Inferior parietal cortex (tissue), 1 donor: ENCODE data around the gene ARHGAP42.
"Not testable (repeated sequence)": the region's sequence is repeated elsewhere in the genome, so short reads cannot be mapped to it uniquely, and the experiment has no call there.

Source experiments
- DNase-seq: peaks from one replicate; pipeline ENCODE4 v3.0.0-alpha.2; 2016; ENCODE audit errors: extremely low spot score

ARHGAP42 gene

GRCh38 chr11:100965346-100965745 is 278.3 kb downstream of the ARHGAP42 start:
- no peak for DNase-seq

GRCh38 chr11:100966366-100966765 is 279.3 kb downstream of the ARHGAP42 start:
- DNase-seq, result no peak

GRCh38 chr11:100969008-100969407 is 281.9 kb downstream of the ARHGAP42 start:
- DNase-seq, result no peak

GRCh38 chr11:100970283-100971164 is 283.4 kb downstream of the ARHGAP42 start:
- no peak for DNase-seq

GRCh38 chr11:100972046-100972445 is 285.0 kb downstream of the ARHGAP42 start:
- no peak for DNase-seq

- no peak for DNase-seq
These were observed 291.4 kb downstream of the ARHGAP42 start for GRCh38 chr11:100978442-100978841.

GRCh38 chr11:100978939-100979338 is 291.9 kb downstream of the ARHGAP42 start:
- DNase-seq, result no peak

- DNase-seq, result no peak
These were observed 293.1 kb downstream of the ARHGAP42 start for GRCh38 chr11:100980156-100980555.

- DNase-seq, result no peak
These were observed 294.2 kb downstream of the ARHGAP42 start for GRCh38 chr11:100981196-100981824.

- DNase-seq, result no peak
These were observed 297.6 kb downstream of the ARHGAP42 start for GRCh38 chr11:100984668-100985067.

GRCh38 chr11:100990931-100991330 is 303.8 kb downstream of the ARHGAP42 start:
- no peak for DNase-seq

GRCh38 chr11:100991541-100991940 is 304.5 kb downstream of the ARHGAP42 start:
- no peak for DNase-seq

- DNase-seq, result no peak
These were observed 307.9 kb downstream of the ARHGAP42 start for GRCh38 chr11:100994966-100995365.

- DNase-seq, result no peak
These were observed 312.7 kb downstream of the ARHGAP42 start for GRCh38 chr11:100999756-101000155.

- DNase-seq, result no peak
These were observed 316.4 kb downstream of the ARHGAP42 start for GRCh38 chr11:101003468-101003867.

- no peak for DNase-seq
These were observed 322.0 kb downstream of the ARHGAP42 start for GRCh38 chr11:101008961-101009689.

GRCh38 chr11:101009690-101010055 is 322.6 kb downstream of the ARHGAP42 start:
- DNase-seq, result no peak

GRCh38 chr11:101010899-101011298 is 323.8 kb downstream of the ARHGAP42 start:
- DNase-seq, result no peak

- DNase-seq, result no peak
These were observed 324.8 kb downstream of the ARHGAP42 start for GRCh38 chr11:101011881-101012280.

- not testable (repeated sequence) for DNase-seq
These were observed 326.6 kb downstream of the ARHGAP42 start for GRCh38 chr11:101013702-101014101.

- no peak for DNase-seq
These were observed 327.7 kb downstream of the ARHGAP42 start for GRCh38 chr11:101014600-101015285.

- no peak for DNase-seq
These were observed 332.8 kb downstream of the ARHGAP42 start for GRCh38 chr11:101019870-101020269.
